ENCODE data around the gene TRABD2A.

DNA sequence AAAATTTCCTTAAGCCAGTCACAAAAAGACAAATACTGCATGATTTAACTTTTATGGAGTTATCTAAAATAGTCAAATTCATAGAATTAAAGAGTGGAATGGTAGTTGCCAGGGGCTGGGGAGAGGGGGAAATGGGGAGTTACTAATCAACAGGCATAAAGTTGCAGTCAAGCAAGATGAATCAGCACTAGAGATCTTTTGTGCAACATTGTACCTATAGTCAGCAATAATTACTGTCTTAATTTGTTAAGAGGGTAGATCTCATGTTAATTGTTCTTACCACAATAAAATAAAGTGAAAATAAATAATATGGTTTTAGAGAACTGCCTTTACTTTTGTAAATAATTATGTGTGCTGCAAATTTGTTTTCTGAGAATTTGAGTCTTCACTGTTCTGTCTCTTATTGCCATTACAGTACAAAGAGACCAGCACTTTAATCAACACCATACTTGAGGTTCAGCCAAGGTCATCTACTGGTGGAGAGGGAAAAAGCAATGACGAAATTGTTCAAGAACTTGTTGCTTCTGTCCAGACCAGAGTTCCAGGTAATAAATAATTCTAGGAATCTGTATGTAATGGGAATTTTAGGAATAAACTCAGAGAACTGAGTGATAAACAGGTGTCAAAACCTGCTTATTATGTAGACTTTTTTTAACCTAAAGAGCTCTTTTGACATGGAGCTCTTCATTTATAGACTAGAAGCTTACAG is 75.5 kb downstream of the TRABD2A start:
- no peak for TF ChIP-seq CTCF (IDR thresholded peaks at IDR 0.05)
- no peak for TF ChIP-seq POLR2A (IDR thresholded peaks at IDR 0.05)
- no peak for TF ChIP-seq POLR2AphosphoS5 (IDR thresholded peaks at IDR 0.05)

Measured in prostate gland (tissue), 2 donors.